HG03280 (cell line): Measurements from ENCODE around the gene PTCH2.

Experiments
- ATAC-seq: cut with Tn5 transposase; IDR thresholded peaks from one replicate; pipeline ENCODE4 v1.9.1; 2021; ENCODE audit warnings: mild to moderate bottlenecking, moderate library complexity; ENCODE audit not compliant: unreplicated experiment

PTCH2 gene, protein sequence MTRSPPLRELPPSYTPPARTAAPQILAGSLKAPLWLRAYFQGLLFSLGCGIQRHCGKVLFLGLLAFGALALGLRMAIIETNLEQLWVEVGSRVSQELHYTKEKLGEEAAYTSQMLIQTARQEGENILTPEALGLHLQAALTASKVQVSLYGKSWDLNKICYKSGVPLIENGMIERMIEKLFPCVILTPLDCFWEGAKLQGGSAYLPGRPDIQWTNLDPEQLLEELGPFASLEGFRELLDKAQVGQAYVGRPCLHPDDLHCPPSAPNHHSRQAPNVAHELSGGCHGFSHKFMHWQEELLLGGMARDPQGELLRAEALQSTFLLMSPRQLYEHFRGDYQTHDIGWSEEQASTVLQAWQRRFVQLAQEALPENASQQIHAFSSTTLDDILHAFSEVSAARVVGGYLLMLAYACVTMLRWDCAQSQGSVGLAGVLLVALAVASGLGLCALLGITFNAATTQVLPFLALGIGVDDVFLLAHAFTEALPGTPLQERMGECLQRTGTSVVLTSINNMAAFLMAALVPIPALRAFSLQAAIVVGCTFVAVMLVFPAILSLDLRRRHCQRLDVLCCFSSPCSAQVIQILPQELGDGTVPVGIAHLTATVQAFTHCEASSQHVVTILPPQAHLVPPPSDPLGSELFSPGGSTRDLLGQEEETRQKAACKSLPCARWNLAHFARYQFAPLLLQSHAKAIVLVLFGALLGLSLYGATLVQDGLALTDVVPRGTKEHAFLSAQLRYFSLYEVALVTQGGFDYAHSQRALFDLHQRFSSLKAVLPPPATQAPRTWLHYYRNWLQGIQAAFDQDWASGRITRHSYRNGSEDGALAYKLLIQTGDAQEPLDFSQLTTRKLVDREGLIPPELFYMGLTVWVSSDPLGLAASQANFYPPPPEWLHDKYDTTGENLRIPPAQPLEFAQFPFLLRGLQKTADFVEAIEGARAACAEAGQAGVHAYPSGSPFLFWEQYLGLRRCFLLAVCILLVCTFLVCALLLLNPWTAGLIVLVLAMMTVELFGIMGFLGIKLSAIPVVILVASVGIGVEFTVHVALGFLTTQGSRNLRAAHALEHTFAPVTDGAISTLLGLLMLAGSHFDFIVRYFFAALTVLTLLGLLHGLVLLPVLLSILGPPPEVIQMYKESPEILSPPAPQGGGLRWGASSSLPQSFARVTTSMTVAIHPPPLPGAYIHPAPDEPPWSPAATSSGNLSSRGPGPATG

GRCh38 chr1:44842862-44843655 is at the start of gene PTCH2:
Gene PTCH2 (minus strand): TSS chr1:44843253. CDS start chr1:44842932, 321 bp downstream.
- no peak for ATAC-seq

DNA sequence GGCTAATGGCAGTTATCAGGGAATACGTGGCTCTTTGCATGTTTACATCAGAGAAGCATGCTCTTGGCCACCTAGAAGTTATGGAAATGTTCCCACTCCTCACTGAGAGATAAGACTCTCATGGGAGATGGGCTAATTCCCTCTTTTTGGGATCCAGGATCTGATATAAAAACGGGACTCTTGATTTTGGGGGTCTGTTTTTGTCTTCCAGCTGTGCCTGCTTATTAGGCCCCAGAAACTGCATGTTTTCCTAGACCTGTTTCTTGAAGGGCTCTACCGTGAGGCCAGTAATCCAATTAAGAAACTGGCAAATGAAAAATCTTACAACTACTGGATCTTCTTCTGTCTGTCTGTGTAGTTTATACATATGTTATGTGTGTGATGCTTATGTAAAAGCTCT is 47.0 kb upstream of the PTCH2 start:
- ATAC-seq: no peak

DNA sequence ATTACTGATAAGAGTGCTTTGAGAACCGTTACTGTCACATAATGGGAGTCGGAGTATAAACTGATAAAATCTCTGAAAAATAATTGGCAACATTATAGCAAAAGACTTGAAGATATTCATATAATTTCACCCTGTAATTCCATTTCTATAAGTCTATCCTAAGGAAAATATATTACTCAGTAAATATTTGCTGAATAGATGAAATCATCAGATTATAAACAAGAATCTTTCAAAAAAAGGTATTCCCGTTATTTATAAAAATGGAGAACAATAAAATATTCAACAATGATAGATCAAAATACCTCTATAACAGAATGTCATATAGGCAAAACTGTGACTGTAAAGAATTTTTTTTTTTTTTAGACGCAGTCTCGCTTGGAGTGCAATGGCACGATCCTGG is 42.4 kb upstream of the PTCH2 start:
- no peak for ATAC-seq

DNA sequence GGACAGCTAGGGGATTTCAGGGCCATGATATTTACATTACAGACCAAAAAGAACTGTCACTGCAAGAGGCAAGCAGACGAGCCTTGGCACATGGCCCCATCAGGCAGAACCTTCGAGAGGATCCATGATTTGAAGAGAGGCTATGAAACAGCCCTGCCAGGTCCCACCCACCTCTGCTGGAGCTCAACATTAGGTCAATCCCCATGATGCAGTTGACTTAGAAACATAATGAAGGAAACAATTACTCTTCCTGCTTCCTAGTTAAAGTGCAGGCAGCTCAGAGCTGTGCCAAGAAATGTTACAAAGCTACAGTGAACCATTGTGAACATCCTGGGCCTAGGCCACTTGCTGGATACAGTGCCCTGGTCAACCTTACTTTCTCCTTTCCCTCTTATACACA is 41.7 kb upstream of the PTCH2 start:
- no peak for ATAC-seq

- no peak for ATAC-seq
Observed at GRCh38 chr1:44881011-44881632, 38.1 kb upstream of the PTCH2 start.

DNA sequence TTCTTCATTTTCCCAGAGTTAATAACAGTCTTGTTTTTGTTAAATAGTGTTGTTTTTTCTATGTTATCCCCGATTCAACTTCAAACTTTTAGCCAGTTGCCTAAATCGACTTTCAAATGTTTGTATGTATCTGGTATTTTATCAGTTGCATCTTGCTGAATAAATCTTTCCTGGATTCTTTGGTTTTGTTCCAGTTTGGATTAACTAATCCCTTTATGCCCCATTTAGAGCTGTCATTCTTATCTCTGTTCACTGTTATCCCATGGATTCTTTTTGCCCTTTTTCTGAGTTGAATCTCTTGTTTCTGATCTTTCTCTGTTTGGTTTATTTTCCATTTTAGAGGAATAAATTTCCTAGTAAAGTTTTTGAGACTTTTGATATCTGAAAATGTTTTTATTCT is 31.1 kb upstream of the PTCH2 start:
- ATAC-seq: no peak

GRCh38 chr1:44870096-44870495 is 27.0 kb upstream of the PTCH2 start:
- no peak for ATAC-seq

DNA sequence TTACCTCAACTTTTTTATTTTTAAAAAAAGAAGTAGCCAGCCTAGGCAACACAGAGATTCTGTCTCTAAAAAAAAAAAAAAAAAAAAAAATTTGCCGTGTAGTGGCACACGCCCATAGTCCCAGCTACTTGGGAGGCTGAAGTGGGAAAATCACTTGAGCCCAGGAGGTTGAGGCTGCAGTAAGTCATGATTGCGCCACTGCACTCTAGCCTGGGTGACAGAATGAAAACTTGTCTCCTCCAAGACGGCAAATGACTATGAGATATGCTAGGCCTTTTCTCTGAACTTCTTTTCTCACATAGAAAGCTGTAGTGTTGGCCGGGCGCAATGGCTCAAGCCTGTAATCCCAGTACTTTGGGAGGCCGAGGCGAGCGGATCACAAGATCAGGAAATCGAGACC is 24.7 kb upstream of the PTCH2 start:
- ATAC-seq: no peak

DNA sequence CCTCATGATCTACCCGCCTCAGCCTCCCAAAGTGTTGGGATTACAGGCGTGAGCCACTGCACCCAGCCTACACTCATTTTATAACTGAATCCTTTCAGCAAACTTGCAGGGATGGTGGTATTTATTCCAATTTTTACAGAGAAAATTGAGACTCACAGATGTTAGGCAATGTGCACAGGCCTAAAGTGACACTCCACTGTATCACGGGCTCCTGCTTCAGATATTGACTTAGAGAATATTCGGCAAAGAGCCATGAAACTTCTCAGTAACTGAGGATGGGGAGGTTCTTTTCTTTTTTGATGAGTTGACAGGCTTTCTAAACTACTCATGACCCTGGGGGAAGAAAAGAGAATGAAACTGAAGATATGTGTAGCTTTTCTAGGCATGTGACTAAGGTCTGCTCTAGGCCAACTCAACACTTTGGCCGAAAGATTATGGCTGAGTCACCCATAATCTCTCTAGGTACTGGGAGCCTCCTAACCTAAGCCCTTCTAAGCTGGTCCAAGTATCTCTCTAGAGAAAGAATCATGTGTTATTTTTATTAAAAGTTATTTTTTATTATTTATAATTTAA is 19.9 kb upstream of the PTCH2 start:
- no peak for ATAC-seq

DNA sequence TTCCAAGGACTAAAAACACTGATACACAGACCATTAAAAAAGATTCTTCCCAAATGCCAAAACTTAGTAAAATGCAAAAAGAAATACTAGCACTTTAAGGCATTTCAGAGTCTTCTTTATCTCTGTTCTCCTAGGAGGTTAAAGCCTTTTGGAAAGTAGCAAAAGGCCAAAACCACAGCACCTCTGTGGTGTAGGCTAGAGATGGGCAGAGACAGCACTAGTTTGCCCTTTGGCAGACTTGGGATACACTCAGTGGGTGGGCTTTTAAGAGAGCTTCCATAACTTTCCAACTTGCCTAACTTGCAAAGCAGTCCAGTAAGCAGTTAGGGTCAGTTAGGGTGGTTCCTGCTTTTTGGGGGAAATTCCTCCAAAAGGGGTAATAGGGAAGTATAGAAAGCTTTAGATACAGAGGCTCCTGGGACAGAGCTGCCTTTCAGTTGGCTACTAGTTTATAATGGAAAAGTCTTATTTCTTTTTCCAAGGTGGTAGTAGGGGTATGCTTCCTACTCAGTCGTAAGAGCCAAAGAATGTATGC is 17.9 kb upstream of the PTCH2 start:
- no peak for ATAC-seq

GRCh38 chr1:44860331-44860730 is 17.3 kb upstream of the PTCH2 start:
- ATAC-seq: no peak

DNA sequence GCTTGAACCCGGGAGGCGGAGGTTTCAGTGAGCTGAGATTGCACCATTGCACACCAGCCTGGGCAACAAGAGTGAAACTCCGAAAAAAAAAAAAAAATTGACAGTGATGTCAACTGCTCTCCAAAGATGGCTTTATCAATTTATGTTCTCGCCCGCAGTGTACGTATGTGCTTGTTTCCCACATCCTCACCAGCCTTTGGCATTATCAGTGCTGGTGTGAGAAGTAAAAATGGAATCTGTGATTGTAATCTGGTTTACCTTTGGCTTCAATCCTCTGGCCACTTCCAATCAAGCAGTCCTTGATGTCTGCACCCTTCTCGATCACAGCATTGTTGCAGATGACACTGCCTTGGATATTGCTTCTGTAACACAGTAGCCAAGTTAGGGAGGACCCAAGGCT is 14.4 kb upstream of the PTCH2 start:
- ATAC-seq: no peak

- no peak for ATAC-seq
Observed at GRCh38 chr1:44855742-44856141, 12.7 kb upstream of the PTCH2 start.

GRCh38 chr1:44854970-44855369 is 11.9 kb upstream of the PTCH2 start:
- ATAC-seq: no peak

DNA sequence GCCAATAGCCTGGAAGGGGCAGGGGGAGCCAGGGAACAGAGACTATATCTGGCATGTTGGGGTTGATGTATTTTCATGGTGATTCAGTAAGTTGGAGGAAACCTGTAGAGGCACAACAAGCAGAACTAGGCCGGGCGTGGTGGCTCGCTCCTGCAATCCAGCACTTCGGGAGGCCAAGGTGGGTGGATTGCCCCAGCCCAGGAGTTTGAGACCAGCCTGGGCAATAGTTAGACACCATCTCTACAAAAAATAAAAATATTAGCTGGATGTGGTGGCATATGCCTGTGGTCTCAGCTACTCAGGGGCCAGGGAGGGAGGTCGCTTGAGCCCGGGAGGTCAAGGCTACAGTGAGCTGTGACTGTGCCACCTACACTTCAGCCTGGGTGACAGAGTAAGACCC is 10.1 kb upstream of the PTCH2 start:
- no peak for ATAC-seq

DNA sequence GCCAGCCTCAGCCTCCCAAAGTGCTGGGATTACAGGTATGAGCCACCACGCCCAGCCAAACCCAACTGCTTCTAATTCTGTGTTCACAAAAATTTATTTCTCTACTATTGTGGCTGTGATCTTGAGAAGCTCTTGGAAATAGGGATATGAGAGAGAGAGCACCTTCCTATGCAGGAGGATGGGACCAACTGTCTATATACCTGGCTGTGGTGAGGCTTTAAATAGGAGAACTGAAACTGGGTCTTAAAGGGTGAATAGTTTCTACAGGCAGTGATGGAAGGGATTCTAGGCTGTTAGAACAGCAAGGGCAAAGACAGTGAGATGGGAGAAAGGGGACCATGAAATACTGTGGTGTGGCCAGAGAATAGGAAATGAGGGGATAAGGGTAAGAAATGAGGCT is 8.3 kb upstream of the PTCH2 start:
- no peak for ATAC-seq

DNA sequence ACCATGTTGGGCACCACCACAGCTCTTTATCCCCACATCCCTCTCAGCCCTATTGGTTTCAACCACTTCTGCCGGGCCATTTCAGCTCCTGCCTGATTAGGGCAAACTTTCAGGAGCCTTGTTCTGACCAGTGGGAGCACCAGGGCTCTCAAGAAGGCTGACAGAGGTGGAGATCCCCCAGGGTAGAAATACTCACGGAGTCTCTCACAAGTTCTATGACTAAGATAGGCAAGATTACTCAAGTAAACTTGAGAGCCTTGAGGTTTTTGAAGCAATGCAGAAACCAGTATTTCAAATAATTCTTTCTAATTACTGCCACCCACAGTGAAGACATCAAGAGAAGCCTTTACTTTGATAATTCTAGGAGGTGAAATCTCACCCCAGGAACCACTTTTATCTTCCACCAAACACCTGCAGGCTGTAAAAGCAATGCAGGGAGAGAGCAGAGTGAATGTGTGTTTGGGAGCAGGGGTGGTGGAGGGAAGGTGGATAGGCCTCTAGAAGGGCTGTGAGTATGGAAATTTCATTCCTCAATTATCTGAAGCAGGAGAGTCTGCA is 6.6 kb upstream of the PTCH2 start:
- no peak for ATAC-seq

DNA sequence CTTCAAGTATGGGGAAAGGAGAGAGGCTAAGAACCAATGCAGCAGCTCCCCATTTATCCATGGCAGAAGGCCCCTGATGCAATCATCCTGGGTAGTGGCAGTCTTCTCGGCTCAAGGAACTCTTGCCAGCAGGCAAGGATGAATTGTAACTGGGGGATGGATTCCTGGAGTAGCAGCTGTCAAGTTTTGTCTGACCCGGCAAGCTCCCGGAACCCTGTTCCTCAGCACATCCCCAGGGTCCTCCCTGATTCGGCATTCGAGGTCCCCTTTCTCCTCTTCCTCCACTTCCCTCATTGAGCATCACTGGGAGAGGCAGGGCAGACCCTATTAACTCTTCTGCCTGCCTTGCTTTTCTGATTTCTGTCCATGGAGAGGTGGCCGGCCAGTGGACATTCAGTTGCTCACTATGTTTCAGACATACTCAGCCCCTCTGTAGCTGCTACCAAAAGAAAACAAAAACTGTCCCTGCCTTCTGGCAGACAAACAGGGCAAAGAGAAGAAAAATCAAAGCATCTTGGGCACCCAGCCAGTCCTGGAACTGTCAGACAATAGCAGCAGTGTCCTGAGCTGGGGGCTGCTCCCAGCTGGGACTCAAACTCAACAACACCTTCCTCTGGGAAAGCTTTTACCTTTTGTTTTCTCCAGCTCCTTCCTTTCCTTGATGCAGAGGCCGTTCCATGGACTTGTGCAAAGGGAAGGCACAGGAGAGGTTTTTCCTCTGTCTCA is 5.6 kb upstream of the PTCH2 start:
- no peak for ATAC-seq

DNA sequence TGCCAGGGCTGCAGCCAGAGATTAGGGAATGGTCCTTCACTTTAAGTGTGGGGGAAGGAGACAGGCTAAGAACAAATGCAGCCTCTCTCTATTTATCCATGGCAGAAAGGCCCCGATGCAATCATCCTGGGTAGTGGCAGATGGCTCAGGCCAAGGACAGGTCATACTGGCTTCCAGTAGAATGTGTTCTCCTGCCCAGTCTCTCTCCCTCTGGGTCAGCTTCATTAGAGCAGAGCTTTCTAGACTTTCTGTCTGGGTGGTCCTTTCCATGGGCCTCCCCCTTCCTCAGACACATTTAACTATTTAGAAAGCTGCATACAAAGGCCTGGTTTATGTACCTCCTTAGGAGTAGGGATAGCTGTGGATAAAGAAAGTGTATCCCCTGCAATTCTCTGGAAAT is 4.8 kb upstream of the PTCH2 start:
- ATAC-seq: no peak
